HG02623 (cell line): ENCODE measurements around the gene A2M.

Experiments used
- ATAC-seq: cut with Tn5 transposase; IDR thresholded peaks from one replicate; pipeline ENCODE4 v1.9.1; 2021; ENCODE audit warnings: moderate library complexity; ENCODE audit not compliant: unreplicated experiment

Gene A2M

GRCh38 chr12:9122091-9122609 is 6.4 kb upstream of the A2M start:
- ATAC-seq: no peak

GRCh38 chr12:9120487-9121184 is 4.9 kb upstream of the A2M start:
- no peak for ATAC-seq

GRCh38 chr12:9118158-9118557 is 2.4 kb upstream of the A2M start:
- ATAC-seq: no peak

- ATAC-seq: no peak
These were observed 773 bp downstream of the A2M start for GRCh38 chr12:9114946-9115345.

- no peak for ATAC-seq
These were observed 1.8 kb downstream of the A2M start for GRCh38 chr12:9113987-9114309.

GRCh38 chr12:9113296-9113986 is 2.3 kb downstream of the A2M start:
- ATAC-seq: no peak

- ATAC-seq: no peak
These were observed 3.5 kb downstream of the A2M start for GRCh38 chr12:9112076-9112853.

- ATAC-seq: no peak
These were observed 4.2 kb downstream of the A2M start for GRCh38 chr12:9111525-9111924.

- ATAC-seq: no peak
These were observed 5.8 kb downstream of the A2M start for GRCh38 chr12:9109737-9110491.

GRCh38 chr12:9109213-9109522 is 6.6 kb downstream of the A2M start:
- ATAC-seq: no peak

- ATAC-seq: no peak
These were observed 7.1 kb downstream of the A2M start for GRCh38 chr12:9108504-9109212.

GRCh38 chr12:9107542-9107873 is 8.2 kb downstream of the A2M start:
- ATAC-seq: no peak

- no peak for ATAC-seq
These were observed 8.8 kb downstream of the A2M start for GRCh38 chr12:9106610-9107541.

- no peak for ATAC-seq
These were observed 9.7 kb downstream of the A2M start for GRCh38 chr12:9106067-9106466.

GRCh38 chr12:9104767-9105423 is 10.8 kb downstream of the A2M start:
- no peak for ATAC-seq

GRCh38 chr12:9104087-9104486 is 11.6 kb downstream of the A2M start:
- ATAC-seq: no peak

GRCh38 chr12:9103050-9103849 is 12.5 kb downstream of the A2M start:
- ATAC-seq: no peak

GRCh38 chr12:9101018-9101687 is 14.6 kb downstream of the A2M start:
- ATAC-seq: no peak
